ENCODE measurements around the gene AP5Z1. TPM values are rescaled to one million over a fixed set of nuclear protein-coding genes. Genes with fewer than 3 reads are reported as not detected.
"Not testable (repeated sequence)": the region's sequence is repeated elsewhere in the genome, so short reads cannot be mapped to it uniquely, and the experiment has no call there.

Gene AP5Z1
- total RNA-seq, 4 donors from 2014 or later = 51.0 to 93.0 (median 69.9) TPM

- Histone ChIP-seq H3K4me3 (no peak overlapping the region), H3K36me3 (peaks cover 0 to 65% (median 0%) of the 10 kb centered on the region in 3 donors), H3K27ac (no peak overlapping the region), H3K9me3 (no peaks in the 10 kb centered on the region), H3K27me3 (no peaks in the 10 kb centered on the region), H3K4me1 (peaks cover 0 to 8% (median 3%) of the 10 kb centered on the region in 4 donors)
- TF ChIP-seq POLR2A (IDR thresholded peaks at IDR 0.05) = no peak
- no peak for TF ChIP-seq CTCF (IDR thresholded peaks at IDR 0.05)
- DNase-seq = no peak
Observed at GRCh38 chr7:4790078-4790465, 14.6 kb downstream of the AP5Z1 start.

GRCh38 chr7:4790516-4790991 lies 15.1 kb downstream of the AP5Z1 start:
- peaks cover 0 to 60% (median 0%) of the 10 kb centered on the region in 3 donors for H3K36me3 ChIP-seq
- H3K27ac ChIP-seq = no peak overlapping the region
- no peak overlapping the region for H3K4me3 ChIP-seq
- no peak for TF ChIP-seq CTCF (IDR thresholded peaks at IDR 0.05)
- no peak for TF ChIP-seq POLR2A (IDR thresholded peaks at IDR 0.05)
- peak in 1 of 3 donors; percentile 44 for DNase-seq
- H3K27me3 ChIP-seq = no peaks in the 10 kb centered on the region
- peaks cover 0 to 8% (median 3%) of the 10 kb centered on the region in 4 donors for H3K4me1 ChIP-seq
- H3K9me3 ChIP-seq = no peaks in the 10 kb centered on the region

- TF ChIP-seq CTCF (IDR thresholded peaks at IDR 0.05) (no peak), POLR2A (IDR thresholded peaks at IDR 0.05) (no peak)
- Histone ChIP-seq H3K27me3 (no peaks in the 10 kb centered on the region), H3K9me3 (no peaks in the 10 kb centered on the region), H3K4me3 (no peak overlapping the region), H3K4me1 (peaks cover 0 to 8% (median 3%) of the 10 kb centered on the region in 4 donors), H3K27ac (no peak overlapping the region), H3K36me3 (peaks cover 0 to 53% (median 0%) of the 10 kb centered on the region in 3 donors)
- peak in 1 of 3 donors; percentile 46 for DNase-seq
Observed at GRCh38 chr7:4791101-4791737, 15.8 kb downstream of the AP5Z1 start.

- H3K4me1 ChIP-seq = peaks cover 0 to 8% (median 3%) of the 10 kb centered on the region in 4 donors
- peak overlapping the region; percentile 27 to 48 (median 38) for H3K4me3 ChIP-seq
- DNase-seq = peak; percentile 76 to 83 (median 78)
- no peaks in the 10 kb centered on the region for H3K27me3 ChIP-seq
- peak overlapping the region in 3 of 4 donors; percentile 3 to 66 (median 24) for H3K27ac ChIP-seq
- H3K36me3 ChIP-seq = peaks cover 0 to 46% (median 0%) of the 10 kb centered on the region in 3 donors
- H3K9me3 ChIP-seq = no peaks in the 10 kb centered on the region
- TF ChIP-seq CTCF (IDR thresholded peaks at IDR 0.05) (peak; percentile 7 to 76 (median 56)), POLR2A (IDR thresholded peaks at IDR 0.05) (no peak)
Observed at GRCh38 chr7:4791738-4792536, 16.5 kb downstream of the AP5Z1 start.

GRCh38 chr7:4792537-4793126 lies 17.2 kb downstream of the AP5Z1 start:
- TF ChIP-seq POLR2A (IDR thresholded peaks at IDR 0.05) (no peak), CTCF (IDR thresholded peaks at IDR 0.05) (no peak)
- H3K4me1 ChIP-seq = peaks cover 0 to 8% (median 3%) of the 10 kb centered on the region in 4 donors
- H3K36me3 ChIP-seq = peaks cover 0 to 39% (median 0%) of the 10 kb centered on the region in 3 donors
- H3K4me3 ChIP-seq = peak overlapping the region; percentile 27 to 48 (median 38)
- no peaks in the 10 kb centered on the region for H3K9me3 ChIP-seq
- H3K27ac ChIP-seq = peak overlapping the region in 3 of 4 donors; percentile 3 to 66 (median 24)
- no peaks in the 10 kb centered on the region for H3K27me3 ChIP-seq
- peak in 1 of 3 donors; percentile 72 for DNase-seq

- not testable (repeated sequence) for H3K4me1 ChIP-seq
Observed at GRCh38 chr7:4793385-4793993, 18.1 kb downstream of the AP5Z1 start.

GRCh38 chr7:4794171-4794570 lies 18.7 kb downstream of the AP5Z1 start:
- not testable (repeated sequence) for H3K27me3 ChIP-seq, H3K4me1 ChIP-seq, DNase-seq, H3K9me3 ChIP-seq, H3K4me3 ChIP-seq, H3K27ac ChIP-seq
- H3K36me3 ChIP-seq = peaks cover 0 to 24% (median 0%) of the 10 kb centered on the region in 3 donors

More at GRCh38 chr7:4793385-4793993, 18.1 kb downstream of the AP5Z1 start:
- H3K36me3 ChIP-seq = peaks cover 0 to 30% (median 0%) of the 10 kb centered on the region in 3 donors
- H3K27me3 ChIP-seq, DNase-seq, H3K4me3 ChIP-seq, H3K27ac ChIP-seq, H3K9me3 ChIP-seq: not testable (repeated sequence)

All from Peyer's patch (tissue), 4 donors.